RWPE2 (cell line): ENCODE results near the gene BTNL3.
A peak's percentile ranks its signal among the peaks of the same experiment; 100 is the strongest.
"Not testable (repeated sequence)": the region's sequence is repeated elsewhere in the genome, so short reads cannot be mapped to it uniquely, and the experiment has no call there.

ENCODE experiments used
- ATAC-seq: fragments of 200-7000 bp; cut with Tn5 transposase; 3 replicates; pipeline ENCODE4 v1.9.1; 2021; ENCODE audit warnings: low read depth
- DNase-seq: peaks from one replicate; pipeline ENCODE4 v3.0.0-alpha.2; 2020; ENCODE audit warnings: low spot score
- H3K27ac ChIP-seq: fragments of 450-650 bp; 2 replicates; pipeline ENCODE4 v1.5.1; 2017; ENCODE audit warnings: mild to moderate bottlenecking; ENCODE audit not compliant: poor library complexity, severe bottlenecking
- H3K27me3 ChIP-seq: fragments of 250-450 bp; sonication (Bioruptor Pico); 2 replicates; pipeline ENCODE4 v1.5.1; 2021; ENCODE audit warnings: mild to moderate bottlenecking, moderate library complexity; ENCODE audit not compliant: insufficient read depth, poor library complexity, severe bottlenecking
- H3K36me3 ChIP-seq: fragments of 250-450 bp; sonication (Bioruptor Pico); 2 replicates; pipeline ENCODE4 v1.5.1; 2020; ENCODE audit warnings: low read depth, mild to moderate bottlenecking, moderate library complexity
- H3K4me1 ChIP-seq: fragments of 250-450 bp; sonication (Bioruptor Pico); 2 replicates; pipeline ENCODE4 v1.5.1; 2021; ENCODE audit warnings: mild to moderate bottlenecking, moderate library complexity; ENCODE audit not compliant: insufficient read depth, poor library complexity, severe bottlenecking
- H3K4me3 ChIP-seq: fragments of 250-450 bp; sonication (Bioruptor Pico); 2 replicates; pipeline ENCODE4 v1.5.1; 2021; ENCODE audit warnings: mild to moderate bottlenecking, moderate library complexity; ENCODE audit not compliant: severe bottlenecking
- H3K9me3 ChIP-seq: fragments of 250-450 bp; sonication (Bioruptor Pico); 2 replicates; pipeline ENCODE4 v1.5.1; 2021; ENCODE audit warnings: mild to moderate bottlenecking, moderate library complexity; ENCODE audit not compliant: severe bottlenecking
- TF ChIP-seq, protein P1 (sequence below): fragments of 450-650 bp; IDR thresholded peaks from one replicate; pipeline ENCODE4 v1.5.1; 2017; ENCODE audit warnings: mild to moderate bottlenecking, moderate library complexity; ENCODE audit not compliant: poor library complexity, severe bottlenecking

Gene BTNL3

DNA sequence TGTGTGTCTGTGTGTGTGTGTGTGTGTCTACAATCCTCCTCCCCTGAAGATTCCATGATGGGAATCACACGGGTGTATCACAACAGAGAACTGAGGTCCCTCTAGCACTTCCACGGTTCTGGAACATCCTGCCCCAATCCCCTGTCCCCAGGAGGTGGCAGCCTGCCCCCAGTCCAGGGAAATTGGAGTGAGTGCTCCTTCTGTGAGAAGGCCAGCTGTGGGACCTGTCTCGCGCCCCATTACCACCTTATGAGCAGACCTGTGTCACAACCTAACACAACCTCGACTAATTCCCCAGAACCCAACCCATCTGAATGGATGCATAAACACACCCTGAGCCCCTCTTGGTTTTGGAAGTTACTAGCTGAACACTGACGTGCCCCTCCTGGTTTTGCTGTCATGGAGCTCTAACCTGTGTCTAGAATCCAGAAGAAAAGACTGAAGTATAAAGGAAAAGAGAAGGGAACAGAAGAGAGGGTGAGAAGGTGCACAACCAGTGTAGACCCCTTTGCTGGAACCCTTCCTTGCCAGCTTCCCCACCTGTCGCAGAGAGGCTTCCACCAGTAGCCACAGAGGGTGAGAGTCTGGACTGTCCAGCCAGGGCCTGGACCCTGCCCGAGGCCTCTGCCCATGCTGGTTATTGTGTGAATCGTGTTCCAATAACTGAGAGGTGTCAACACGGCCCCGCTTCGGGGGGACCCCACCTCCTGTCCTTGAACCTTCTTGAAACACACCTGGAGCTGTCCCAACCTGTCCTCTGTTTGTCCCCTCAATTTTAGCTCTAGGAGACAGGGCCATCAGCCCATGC is 54.8 kb downstream of the BTNL3 start:
- TF ChIP-seq, protein P1, sequence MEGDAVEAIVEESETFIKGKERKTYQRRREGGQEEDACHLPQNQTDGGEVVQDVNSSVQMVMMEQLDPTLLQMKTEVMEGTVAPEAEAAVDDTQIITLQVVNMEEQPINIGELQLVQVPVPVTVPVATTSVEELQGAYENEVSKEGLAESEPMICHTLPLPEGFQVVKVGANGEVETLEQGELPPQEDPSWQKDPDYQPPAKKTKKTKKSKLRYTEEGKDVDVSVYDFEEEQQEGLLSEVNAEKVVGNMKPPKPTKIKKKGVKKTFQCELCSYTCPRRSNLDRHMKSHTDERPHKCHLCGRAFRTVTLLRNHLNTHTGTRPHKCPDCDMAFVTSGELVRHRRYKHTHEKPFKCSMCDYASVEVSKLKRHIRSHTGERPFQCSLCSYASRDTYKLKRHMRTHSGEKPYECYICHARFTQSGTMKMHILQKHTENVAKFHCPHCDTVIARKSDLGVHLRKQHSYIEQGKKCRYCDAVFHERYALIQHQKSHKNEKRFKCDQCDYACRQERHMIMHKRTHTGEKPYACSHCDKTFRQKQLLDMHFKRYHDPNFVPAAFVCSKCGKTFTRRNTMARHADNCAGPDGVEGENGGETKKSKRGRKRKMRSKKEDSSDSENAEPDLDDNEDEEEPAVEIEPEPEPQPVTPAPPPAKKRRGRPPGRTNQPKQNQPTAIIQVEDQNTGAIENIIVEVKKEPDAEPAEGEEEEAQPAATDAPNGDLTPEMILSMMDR: peak; percentile 37
- Histone ChIP-seq H3K36me3 (no peaks in the 10 kb centered on the region), H3K4me1 (no peaks in the 10 kb centered on the region), H3K4me3 (no peak overlapping the region), H3K27me3 (peaks cover 33% of the 10 kb centered on the region), H3K27ac (no peak overlapping the region), H3K9me3 (no peaks in the 10 kb centered on the region)
- DNase-seq: no peak
- peak; percentile 55 for ATAC-seq

DNA sequence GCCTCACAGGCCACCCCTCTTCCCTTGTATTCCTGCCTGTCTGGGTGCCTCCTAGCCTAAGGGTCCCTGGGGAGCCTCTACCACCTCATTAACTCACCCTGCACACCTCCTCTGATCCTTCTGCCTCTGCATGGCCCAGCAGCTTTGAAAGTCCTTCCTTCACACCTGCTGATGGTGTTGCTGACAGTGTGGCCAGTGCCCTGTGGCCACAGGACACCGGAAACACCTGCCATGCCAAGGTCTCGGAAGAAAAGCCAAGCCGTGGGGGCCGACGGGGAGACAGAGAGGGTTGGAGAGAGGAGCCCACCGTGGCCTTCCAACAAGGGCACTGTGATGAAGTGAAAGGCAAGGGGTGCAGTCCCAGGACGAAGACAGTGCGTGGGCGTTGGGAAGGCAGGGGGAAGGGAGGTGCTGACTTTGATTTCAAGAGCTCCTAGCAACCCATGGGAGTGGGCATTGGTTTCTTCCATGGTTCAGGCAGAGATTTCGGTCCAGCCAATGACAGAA is 55.5 kb downstream of the BTNL3 start:
- no peak overlapping the region for H3K27ac ChIP-seq

DNA sequence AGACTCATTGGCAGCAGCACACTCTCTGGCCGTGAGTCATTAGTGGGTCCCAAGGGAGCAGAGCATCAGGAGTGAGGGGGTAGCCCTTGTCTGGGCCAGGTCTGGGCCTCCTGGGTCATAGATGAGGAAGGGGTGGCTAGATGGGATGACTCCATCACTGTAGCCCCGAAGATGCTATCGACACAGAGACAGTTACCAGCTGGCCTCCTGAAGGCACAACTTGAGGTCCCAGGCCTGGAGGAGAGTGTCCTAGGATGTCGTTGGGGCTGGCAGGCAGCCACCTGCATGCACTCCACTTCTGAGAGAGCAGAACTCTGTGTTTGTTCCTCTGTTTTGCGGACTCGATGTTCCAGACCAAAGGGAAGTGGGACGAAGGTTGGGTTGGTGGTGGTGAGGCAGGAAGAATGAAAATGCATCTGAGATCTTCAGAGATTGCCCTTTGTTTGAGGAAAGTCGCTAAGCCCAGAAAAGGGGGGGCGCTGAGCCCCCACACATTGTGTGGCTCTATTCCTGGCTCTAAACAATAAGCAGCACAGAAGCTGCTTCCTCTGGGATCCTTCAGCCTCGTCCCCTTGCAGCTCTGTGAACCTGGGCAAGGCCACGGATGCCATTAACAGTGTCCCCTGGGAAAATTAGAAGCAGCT is 56.1 kb downstream of the BTNL3 start:
- Histone ChIP-seq H3K27ac (no peak overlapping the region), H3K4me3 (no peak overlapping the region), H3K27me3 (peaks cover 43% of the 10 kb centered on the region), H3K36me3 (no peaks in the 10 kb centered on the region), H3K9me3 (no peaks in the 10 kb centered on the region), H3K4me1 (no peaks in the 10 kb centered on the region)
- DNase-seq: no peak
- ATAC-seq: no peak
- TF ChIP-seq, protein P1: no peak

More for the DNA sequence above, 55.5 kb downstream of the BTNL3 start:
- ATAC-seq (no peak), DNase-seq (no peak)
- Histone ChIP-seq H3K9me3 (no peaks in the 10 kb centered on the region), H3K27me3 (peaks cover 37% of the 10 kb centered on the region), H3K36me3 (no peaks in the 10 kb centered on the region), H3K4me3 (no peak overlapping the region), H3K4me1 (no peaks in the 10 kb centered on the region)
- TF ChIP-seq, protein P1: no peak

DNA sequence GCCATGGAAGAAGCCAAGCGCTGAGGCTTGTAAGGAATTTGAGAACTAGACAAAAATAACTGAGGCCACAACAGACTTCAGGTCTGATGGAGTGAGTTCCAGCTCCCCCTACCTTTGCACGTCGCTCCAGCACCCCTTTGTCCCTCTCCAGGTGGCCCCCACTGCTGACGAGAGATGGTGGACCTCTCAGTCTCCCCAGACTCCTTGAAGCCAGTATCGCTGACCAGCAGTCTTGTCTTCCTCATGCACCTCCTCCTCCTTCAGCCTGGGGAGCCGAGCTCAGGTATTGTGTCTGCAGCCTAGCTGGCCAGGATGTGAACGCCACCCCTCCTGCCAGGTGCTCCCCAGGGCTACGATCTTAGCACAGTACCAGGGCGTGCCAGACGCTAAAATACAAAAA is 56.7 kb downstream of the BTNL3 start:
- Histone ChIP-seq H3K4me3 (no peak overlapping the region), H3K9me3 (no peaks in the 10 kb centered on the region), H3K27ac (no peak overlapping the region), H3K36me3 (no peaks in the 10 kb centered on the region), H3K27me3 (peaks cover 48% of the 10 kb centered on the region), H3K4me1 (no peaks in the 10 kb centered on the region)
- no peak for DNase-seq
- no peak for ATAC-seq
- TF ChIP-seq, protein P1: no peak

DNA sequence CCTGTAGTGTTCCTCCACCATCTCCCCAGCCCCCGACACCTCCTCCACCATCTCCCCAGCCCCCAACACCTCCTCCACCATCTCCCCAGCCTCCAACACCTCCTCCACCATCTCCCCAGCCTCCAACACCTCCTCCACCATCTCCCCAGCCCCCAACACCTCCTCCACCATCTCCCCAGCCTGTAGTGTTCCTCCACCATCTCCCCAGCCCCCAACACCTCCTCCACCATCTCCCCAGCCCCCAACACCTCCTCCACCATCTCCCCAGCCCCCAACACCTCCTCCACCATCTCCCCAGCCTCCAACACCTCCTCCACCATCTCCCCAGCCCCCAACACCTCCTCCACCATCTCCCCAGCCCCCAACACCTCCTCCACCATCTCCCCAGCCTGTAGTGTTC is 57.2 kb downstream of the BTNL3 start:
- H3K9me3 ChIP-seq, H3K4me1 ChIP-seq, H3K27ac ChIP-seq, DNase-seq, H3K4me3 ChIP-seq, ATAC-seq, H3K36me3 ChIP-seq: not testable (repeated sequence)
- H3K27me3 ChIP-seq: peaks cover 48% of the 10 kb centered on the region
